ENCODE measurements around the gene PPP1R15A.

DNA sequence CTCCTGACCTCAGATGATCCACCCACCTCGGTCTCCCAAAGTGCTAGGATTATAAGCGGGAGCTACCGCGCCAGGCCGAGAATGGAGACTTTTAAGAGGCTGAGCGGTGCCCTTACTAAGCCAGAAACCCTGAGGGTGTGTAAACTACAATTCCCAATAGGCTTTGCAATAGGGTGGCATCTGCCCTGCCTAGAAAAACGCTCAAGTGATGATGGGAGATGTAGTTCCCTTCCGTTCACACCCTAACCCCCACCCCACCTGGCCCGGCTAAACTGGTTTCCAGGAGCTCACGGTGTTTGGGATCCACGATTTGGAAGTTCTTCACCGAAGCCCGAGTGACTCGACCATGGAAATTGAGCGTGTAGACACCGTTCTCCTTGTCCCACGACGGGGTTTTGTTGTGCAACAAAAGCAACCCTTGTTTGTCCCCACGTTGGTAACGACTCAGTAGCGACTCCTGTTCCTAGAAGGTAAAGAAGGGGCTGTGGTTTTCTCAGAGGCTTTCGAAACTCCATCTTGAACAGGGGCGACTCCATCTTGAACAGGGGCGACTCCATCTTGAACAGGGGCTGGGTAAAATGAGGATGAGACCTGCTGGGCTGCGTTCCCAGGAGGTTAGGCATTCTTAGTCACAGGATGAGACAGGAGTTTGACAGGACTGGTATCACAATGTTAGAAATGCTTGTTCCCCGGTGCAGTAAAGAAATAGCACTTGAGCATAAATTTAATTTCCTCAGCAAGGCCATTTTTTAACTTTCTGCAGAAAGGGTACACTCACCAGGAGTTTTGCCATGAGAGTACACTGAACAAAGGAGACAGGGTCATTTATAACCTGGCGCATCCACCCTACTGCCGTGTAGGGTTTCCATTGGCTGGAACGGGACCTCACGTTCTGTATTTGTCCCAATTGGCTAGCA, 9.8 kb downstream of the PPP1R15A start:
- TF ChIP-seq, protein P1, sequence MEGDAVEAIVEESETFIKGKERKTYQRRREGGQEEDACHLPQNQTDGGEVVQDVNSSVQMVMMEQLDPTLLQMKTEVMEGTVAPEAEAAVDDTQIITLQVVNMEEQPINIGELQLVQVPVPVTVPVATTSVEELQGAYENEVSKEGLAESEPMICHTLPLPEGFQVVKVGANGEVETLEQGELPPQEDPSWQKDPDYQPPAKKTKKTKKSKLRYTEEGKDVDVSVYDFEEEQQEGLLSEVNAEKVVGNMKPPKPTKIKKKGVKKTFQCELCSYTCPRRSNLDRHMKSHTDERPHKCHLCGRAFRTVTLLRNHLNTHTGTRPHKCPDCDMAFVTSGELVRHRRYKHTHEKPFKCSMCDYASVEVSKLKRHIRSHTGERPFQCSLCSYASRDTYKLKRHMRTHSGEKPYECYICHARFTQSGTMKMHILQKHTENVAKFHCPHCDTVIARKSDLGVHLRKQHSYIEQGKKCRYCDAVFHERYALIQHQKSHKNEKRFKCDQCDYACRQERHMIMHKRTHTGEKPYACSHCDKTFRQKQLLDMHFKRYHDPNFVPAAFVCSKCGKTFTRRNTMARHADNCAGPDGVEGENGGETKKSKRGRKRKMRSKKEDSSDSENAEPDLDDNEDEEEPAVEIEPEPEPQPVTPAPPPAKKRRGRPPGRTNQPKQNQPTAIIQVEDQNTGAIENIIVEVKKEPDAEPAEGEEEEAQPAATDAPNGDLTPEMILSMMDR (IDR thresholded peaks at IDR 0.05): no peak
- TF ChIP-seq POLR2A (IDR thresholded peaks at IDR 0.05): no peak

All from right lobe of liver (tissue), 4 donors.